Measurements from ENCODE around the gene PINLYP. TPM values are rescaled to one million over a fixed set of nuclear protein-coding genes. Genes with fewer than 3 reads are reported as not detected.

PINLYP gene
- total RNA-seq, 1 experiment from 2014 or later = 0.17 TPM

DNA sequence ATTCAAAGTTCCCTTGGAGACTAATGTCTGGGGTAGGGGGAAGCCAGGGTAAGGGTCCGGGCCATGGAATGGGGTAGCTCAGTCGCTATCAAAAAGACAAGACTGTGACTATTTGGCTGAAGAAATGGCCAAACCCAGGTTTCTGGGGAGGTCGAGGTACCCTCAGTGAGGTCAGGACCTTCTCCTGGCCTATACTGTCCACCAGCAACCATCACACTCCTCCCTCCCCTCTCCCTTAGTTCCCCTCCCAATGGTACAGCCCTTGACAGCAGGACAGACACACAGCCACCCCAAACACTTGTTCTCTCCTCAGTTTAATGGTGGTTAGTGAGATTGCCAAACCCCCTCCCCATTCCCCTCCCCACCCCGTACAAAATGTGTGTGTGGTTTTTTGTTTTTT, 46.5 kb downstream of the PINLYP start:
- no peaks in the 10 kb centered on the region for H3K9me2 ChIP-seq (ENCODE audit: insufficient read depth)
- RAD21 ChIA-PET (ENCODE audit: low non-redundant PET in 1 of 2, low total read pairs in 2 of 2, uncharacterized antibody in 2 of 2, unreplicated experiment in 2 of 2) = no interaction called here
- POLR2A ChIA-PET = no interaction called here

More for the DNA sequence above, 46.5 kb downstream of the PINLYP start:
- intact Hi-C loops (cut with micrococcal nuclease) = no loop called here
- CTCF ChIA-PET = interaction anchor here (1.0 kb wide), 1 partner anchor 89 kb away, joined by 3 read pairs; the partner anchor contains the start of gene ZNF575
- TF ChIP-seq, protein P1, sequence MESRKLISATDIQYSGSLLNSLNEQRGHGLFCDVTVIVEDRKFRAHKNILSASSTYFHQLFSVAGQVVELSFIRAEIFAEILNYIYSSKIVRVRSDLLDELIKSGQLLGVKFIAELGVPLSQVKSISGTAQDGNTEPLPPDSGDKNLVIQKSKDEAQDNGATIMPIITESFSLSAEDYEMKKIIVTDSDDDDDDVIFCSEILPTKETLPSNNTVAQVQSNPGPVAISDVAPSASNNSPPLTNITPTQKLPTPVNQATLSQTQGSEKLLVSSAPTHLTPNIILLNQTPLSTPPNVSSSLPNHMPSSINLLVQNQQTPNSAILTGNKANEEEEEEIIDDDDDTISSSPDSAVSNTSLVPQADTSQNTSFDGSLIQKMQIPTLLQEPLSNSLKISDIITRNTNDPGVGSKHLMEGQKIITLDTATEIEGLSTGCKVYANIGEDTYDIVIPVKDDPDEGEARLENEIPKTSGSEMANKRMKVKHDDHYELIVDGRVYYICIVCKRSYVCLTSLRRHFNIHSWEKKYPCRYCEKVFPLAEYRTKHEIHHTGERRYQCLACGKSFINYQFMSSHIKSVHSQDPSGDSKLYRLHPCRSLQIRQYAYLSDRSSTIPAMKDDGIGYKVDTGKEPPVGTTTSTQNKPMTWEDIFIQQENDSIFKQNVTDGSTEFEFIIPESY (IDR thresholded peaks at IDR 0.05; ENCODE audit: extremely low read depth, insufficient replicate concordance, low read length) = no peak
- TF ChIP-seq EZH2 (IDR thresholded peaks at IDR 0.05) (no peak), CBX3 (IDR thresholded peaks at IDR 0.05; ENCODE audit: low read depth) (no peak), SIN3A (IDR thresholded peaks at IDR 0.05; ENCODE audit: low read depth) (no peak), ZFX (IDR thresholded peaks at IDR 0.05) (no peak), SRF (IDR thresholded peaks at IDR 0.05; ENCODE audit: low read depth) (no peak), SP1 (IDR thresholded peaks at IDR 0.05; ENCODE audit: low read depth) (no peak), EGR1 (IDR thresholded peaks at IDR 0.05; ENCODE audit: low read depth) (no peak), FOSL1 (IDR thresholded peaks at IDR 0.05; ENCODE audit: low read depth) (no peak), YY1 (IDR thresholded peaks at IDR 0.05; ENCODE audit: extremely low read depth, insufficient replicate concordance, low read depth, low read length) (no peak), TCF7L2 (IDR thresholded peaks at IDR 0.05; ENCODE audit: borderline replicate concordance, extremely low read depth, insufficient read depth, insufficient read length) (no peak), ELF1 (IDR thresholded peaks at IDR 0.05; ENCODE audit: borderline replicate concordance, low read depth) (no peak), RAD21 (IDR thresholded peaks at IDR 0.05; ENCODE audit: low read depth) (no peak), POLR2AphosphoS5 (IDR thresholded peaks at IDR 0.05; ENCODE audit: low read depth, low read length) (no peak), EZH2phosphoT487 (IDR thresholded peaks at IDR 0.05; ENCODE audit: borderline replicate concordance) (no peak), POLR2A (IDR thresholded peaks at IDR 0.05; ENCODE audit: borderline replicate concordance, extremely low read depth, insufficient read depth, insufficient read length) (no peak)
- TF ChIP-seq, protein P2, sequence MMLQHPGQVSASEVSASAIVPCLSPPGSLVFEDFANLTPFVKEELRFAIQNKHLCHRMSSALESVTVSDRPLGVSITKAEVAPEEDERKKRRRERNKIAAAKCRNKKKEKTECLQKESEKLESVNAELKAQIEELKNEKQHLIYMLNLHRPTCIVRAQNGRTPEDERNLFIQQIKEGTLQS (IDR thresholded peaks at IDR 0.05) = no peak
- TF ChIP-seq, protein P3, sequence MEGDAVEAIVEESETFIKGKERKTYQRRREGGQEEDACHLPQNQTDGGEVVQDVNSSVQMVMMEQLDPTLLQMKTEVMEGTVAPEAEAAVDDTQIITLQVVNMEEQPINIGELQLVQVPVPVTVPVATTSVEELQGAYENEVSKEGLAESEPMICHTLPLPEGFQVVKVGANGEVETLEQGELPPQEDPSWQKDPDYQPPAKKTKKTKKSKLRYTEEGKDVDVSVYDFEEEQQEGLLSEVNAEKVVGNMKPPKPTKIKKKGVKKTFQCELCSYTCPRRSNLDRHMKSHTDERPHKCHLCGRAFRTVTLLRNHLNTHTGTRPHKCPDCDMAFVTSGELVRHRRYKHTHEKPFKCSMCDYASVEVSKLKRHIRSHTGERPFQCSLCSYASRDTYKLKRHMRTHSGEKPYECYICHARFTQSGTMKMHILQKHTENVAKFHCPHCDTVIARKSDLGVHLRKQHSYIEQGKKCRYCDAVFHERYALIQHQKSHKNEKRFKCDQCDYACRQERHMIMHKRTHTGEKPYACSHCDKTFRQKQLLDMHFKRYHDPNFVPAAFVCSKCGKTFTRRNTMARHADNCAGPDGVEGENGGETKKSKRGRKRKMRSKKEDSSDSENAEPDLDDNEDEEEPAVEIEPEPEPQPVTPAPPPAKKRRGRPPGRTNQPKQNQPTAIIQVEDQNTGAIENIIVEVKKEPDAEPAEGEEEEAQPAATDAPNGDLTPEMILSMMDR (IDR thresholded peaks at IDR 0.05 in 2 of 3, conservative IDR thresholded peaks at IDR 0.05 in 1 of 3; ENCODE audit: borderline replicate concordance in 1 of 3, insufficient read depth in 1 of 3, low read depth in 2 of 3, low read length in 2 of 3) = no peak
- TF ChIP-seq, protein P4, sequence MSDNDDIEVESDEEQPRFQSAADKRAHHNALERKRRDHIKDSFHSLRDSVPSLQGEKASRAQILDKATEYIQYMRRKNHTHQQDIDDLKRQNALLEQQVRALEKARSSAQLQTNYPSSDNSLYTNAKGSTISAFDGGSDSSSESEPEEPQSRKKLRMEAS (IDR thresholded peaks at IDR 0.05) = no peak
- TF ChIP-seq, protein P5, sequence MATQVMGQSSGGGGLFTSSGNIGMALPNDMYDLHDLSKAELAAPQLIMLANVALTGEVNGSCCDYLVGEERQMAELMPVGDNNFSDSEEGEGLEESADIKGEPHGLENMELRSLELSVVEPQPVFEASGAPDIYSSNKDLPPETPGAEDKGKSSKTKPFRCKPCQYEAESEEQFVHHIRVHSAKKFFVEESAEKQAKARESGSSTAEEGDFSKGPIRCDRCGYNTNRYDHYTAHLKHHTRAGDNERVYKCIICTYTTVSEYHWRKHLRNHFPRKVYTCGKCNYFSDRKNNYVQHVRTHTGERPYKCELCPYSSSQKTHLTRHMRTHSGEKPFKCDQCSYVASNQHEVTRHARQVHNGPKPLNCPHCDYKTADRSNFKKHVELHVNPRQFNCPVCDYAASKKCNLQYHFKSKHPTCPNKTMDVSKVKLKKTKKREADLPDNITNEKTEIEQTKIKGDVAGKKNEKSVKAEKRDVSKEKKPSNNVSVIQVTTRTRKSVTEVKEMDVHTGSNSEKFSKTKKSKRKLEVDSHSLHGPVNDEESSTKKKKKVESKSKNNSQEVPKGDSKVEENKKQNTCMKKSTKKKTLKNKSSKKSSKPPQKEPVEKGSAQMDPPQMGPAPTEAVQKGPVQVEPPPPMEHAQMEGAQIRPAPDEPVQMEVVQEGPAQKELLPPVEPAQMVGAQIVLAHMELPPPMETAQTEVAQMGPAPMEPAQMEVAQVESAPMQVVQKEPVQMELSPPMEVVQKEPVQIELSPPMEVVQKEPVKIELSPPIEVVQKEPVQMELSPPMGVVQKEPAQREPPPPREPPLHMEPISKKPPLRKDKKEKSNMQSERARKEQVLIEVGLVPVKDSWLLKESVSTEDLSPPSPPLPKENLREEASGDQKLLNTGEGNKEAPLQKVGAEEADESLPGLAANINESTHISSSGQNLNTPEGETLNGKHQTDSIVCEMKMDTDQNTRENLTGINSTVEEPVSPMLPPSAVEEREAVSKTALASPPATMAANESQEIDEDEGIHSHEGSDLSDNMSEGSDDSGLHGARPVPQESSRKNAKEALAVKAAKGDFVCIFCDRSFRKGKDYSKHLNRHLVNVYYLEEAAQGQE (IDR thresholded peaks at IDR 0.05; ENCODE audit: low read depth) = no peak
- H3K4me2 ChIP-seq (ENCODE audit: low read length) = no peak overlapping the region
- BruUV-seq (replicated peaks) = no TSS peak
- H2AFZ ChIP-seq (ENCODE audit: low read depth, low read length, poor library complexity, severe bottlenecking) = no peak overlapping the region
- no peak overlapping the region for H3K27ac ChIP-seq (ENCODE audit: low read depth, low read length)
- H3K9ac ChIP-seq (ENCODE audit: low read length) = no peak overlapping the region
- ATAC-seq (no peak), DNase-seq (ENCODE audit: low read depth, low spot score) (no peak)
- no peaks in the 10 kb centered on the region for H3K9me3 ChIP-seq (ENCODE audit: control insufficient read depth in 1 of 2, insufficient read depth in 1 of 2, low read depth in 1 of 2, low read length in 2 of 2)
- peaks cover 19 to 39% of the 10 kb centered on the region in 2 experiments for H3K4me1 ChIP-seq (ENCODE audit: control insufficient read depth in 1 of 2, insufficient read depth in 2 of 2, low read length in 2 of 2)
- no peaks in the 10 kb centered on the region for H4K20me1 ChIP-seq (ENCODE audit: insufficient read depth)
- no peak overlapping the region for H3K4me3 ChIP-seq (replicated peaks in 1 of 2; ENCODE audit: low read depth in 1 of 2, low read length in 2 of 2)
- no peaks in the 10 kb centered on the region for H3K27me3 ChIP-seq (ENCODE audit: insufficient read depth, low read length)
- no peaks in the 10 kb centered on the region for H3K36me3 ChIP-seq (ENCODE audit: control insufficient read depth in 1 of 2, insufficient read depth in 2 of 2, low read length in 2 of 2)
- peaks cover 20% of the 10 kb centered on the region for H3K79me2 ChIP-seq (ENCODE audit: insufficient read depth, low read length)

Measured in HCT116 (cell line).